IMR-90 (cell line): ENCODE results near the gene LIAS. TPM values are rescaled to one million over a fixed set of nuclear protein-coding genes. Genes with fewer than 3 reads are reported as not detected.
"Not testable (repeated sequence)": the region's sequence is repeated elsewhere in the genome, so short reads cannot be mapped to it uniquely, and the experiment has no call there.

Experiments
- ATAC-seq: fragments of 200-7000 bp; cut with Tn5 transposase; 2 replicates; pipeline ENCODE4 v1.9.1; 2020; ENCODE audit warnings: low read depth, mild to moderate bottlenecking, moderate library complexity
- BruUV-seq: library from RNA; stranded (reverse); fragments of 400-500 nt; replicated peaks from 2 replicates; lab custom pipeline; 2021; lab: Mats Ljungman, UMichigan
- CTCF ChIA-PET: fragments of 300-600 bp; formaldehyde crosslinking; extraction: SDS; loops from one replicate; lab custom pipeline; 2021; ENCODE audit warnings: antibody characterized with exemption; lab: Yijun Ruan, JAX
- POLR2A ChIA-PET: fragments of 300-600 bp; sonication (Branson Sonifier 250); formaldehyde crosslinking; loops from one replicate; lab custom pipeline; 2022; ENCODE audit warnings: antibody characterized with exemption; ENCODE audit not compliant: unreplicated experiment; lab: Charles Lee
- DNase-seq: peaks from one replicate; pipeline ENCODE4 v3.0.0; 2013
- H2AFZ ChIP-seq: replicated peaks from 2 replicates; pipeline ENCODE3; 2013; ENCODE audit warnings: low read length, mild to moderate bottlenecking; ENCODE audit not compliant: poor library complexity
- H2AK5ac ChIP-seq: 2 replicates; pipeline ENCODE4 v1.6.1; 2013; ENCODE audit warnings: low read depth, low read length, inconsistent platforms
- H2AK9ac ChIP-seq: replicated peaks from 2 replicates; pipeline ENCODE3; 2013; ENCODE audit warnings: mild to moderate bottlenecking, low read depth, low read length, moderate library complexity; ENCODE audit not compliant: poor library complexity
- H2BK120ac ChIP-seq: 2 replicates; pipeline ENCODE4 v1.6.1; 2013; ENCODE audit warnings: low read depth, low read length, inconsistent platforms
- H2BK15ac ChIP-seq: 3 replicates; pipeline ENCODE4 v1.6.1; 2013; ENCODE audit warnings: low read depth, low read length, inconsistent platforms
- H2BK20ac ChIP-seq: 2 replicates; pipeline ENCODE4 v1.6.1; 2013; ENCODE audit warnings: low read depth, mild to moderate bottlenecking, inconsistent platforms, low read length, moderate library complexity
- H2BK5ac ChIP-seq: 2 replicates; pipeline ENCODE4 v1.6.1; 2013; ENCODE audit warnings: mild to moderate bottlenecking, low read depth, low read length, inconsistent platforms; ENCODE audit not compliant: poor library complexity, severe bottlenecking
- H3K14ac ChIP-seq: replicated peaks from 2 replicates; pipeline ENCODE4 v1.6.1; 2013; ENCODE audit warnings: low read depth, low read length, inconsistent platforms
- H3K18ac ChIP-seq: 2 replicates; pipeline ENCODE4 v1.6.1; 2013; ENCODE audit warnings: low read depth, low read length, control low read depth
- H3K23ac ChIP-seq: 2 replicates; pipeline ENCODE4 v1.6.1; 2013; ENCODE audit warnings: low read depth, low read length, inconsistent platforms
- H3K27ac ChIP-seq: 2 replicates; pipeline ENCODE4 v1.5.1; 2013; ENCODE audit warnings: mild to moderate bottlenecking, control low read depth, low read length; ENCODE audit not compliant: insufficient read depth
- H3K27me3 ChIP-seq: 2 replicates; pipeline ENCODE4 v1.6.1; 2013; ENCODE audit warnings: low read length; ENCODE audit not compliant: control insufficient read depth, insufficient read depth
- H3K36me3 ChIP-seq: 2 replicates; pipeline ENCODE4 v1.6.1; 2013; ENCODE audit warnings: low read length, mixed read lengths; ENCODE audit not compliant: control insufficient read depth, insufficient read depth
- H3K4ac ChIP-seq: 2 replicates; pipeline ENCODE4 v1.6.1; 2013; ENCODE audit warnings: low read depth, low read length, inconsistent platforms
- H3K4me1 ChIP-seq: 2 replicates; pipeline ENCODE4 v1.6.1; 2013; ENCODE audit warnings: low read length, mixed read lengths; ENCODE audit not compliant: control insufficient read depth, insufficient read depth
- H3K4me2 ChIP-seq: 2 replicates; pipeline ENCODE4 v1.6.1; 2013; ENCODE audit warnings: low read depth, mild to moderate bottlenecking, control low read depth, low read length, moderate library complexity
- H3K4me3 ChIP-seq: 2 replicates; pipeline ENCODE4 v1.5.1; 2013; ENCODE audit warnings: low read depth, mild to moderate bottlenecking, control low read depth, low read length, moderate library complexity; ENCODE audit not compliant: insufficient read depth
- H3K56ac ChIP-seq: 2 replicates; pipeline ENCODE4 v1.6.1; 2013; ENCODE audit warnings: low read length, inconsistent platforms; ENCODE audit not compliant: insufficient read depth; ENCODE audit errors: extremely low read depth
- H3K79me1 ChIP-seq, 2 experiments: 2 replicates each; pipeline ENCODE4 v1.6.1; 2013; ENCODE audit warnings: low read length in 2 of 2, inconsistent platforms in 1 of 2, low read depth in 1 of 2
- H3K9ac ChIP-seq: 2 replicates; pipeline ENCODE4 v1.6.1; 2013; ENCODE audit warnings: low read depth, low read length, control low read depth
- H3K9me1 ChIP-seq: 2 replicates; pipeline ENCODE4 v1.6.1; 2013; ENCODE audit warnings: low read length, inconsistent platforms; ENCODE audit not compliant: insufficient read depth
- H3K9me3 ChIP-seq: 2 replicates; pipeline ENCODE4 v1.6.1; 2013; ENCODE audit warnings: low read length; ENCODE audit not compliant: control insufficient read depth, insufficient read depth
- H4K20me1 ChIP-seq: 2 replicates; pipeline ENCODE4 v1.6.1; 2013; ENCODE audit warnings: low read length, inconsistent platforms; ENCODE audit not compliant: insufficient read depth
- H4K5ac ChIP-seq: 2 replicates; pipeline ENCODE4 v1.6.1; 2013; ENCODE audit warnings: mild to moderate bottlenecking, low read depth, low read length, control low read depth
- H4K8ac ChIP-seq, 2 experiments: 2 replicates each; pipeline ENCODE4 v1.6.1; 2013; ENCODE audit warnings: low read depth in 2 of 2, low read length in 2 of 2, control low read depth in 1 of 2, inconsistent platforms in 1 of 2
- H4K91ac ChIP-seq: 2 replicates; pipeline ENCODE4 v1.6.1; 2013; ENCODE audit warnings: low read depth, low read length, inconsistent platforms; ENCODE audit not compliant: insufficient read depth
- BHLHE40 ChIP-seq: fragments of 150-350 bp; IDR thresholded peaks from 2 replicates; pipeline ENCODE4 v1.6.1; 2016; ENCODE audit warnings: mild to moderate bottlenecking, low read depth, low read length
- CHD1 ChIP-seq: IDR thresholded peaks from 2 replicates; pipeline ENCODE4 v1.6.1; 2012; ENCODE audit warnings: low read depth, low read length, improper control_type of control experiment
- MAFK ChIP-seq: IDR thresholded peaks from 2 replicates; pipeline ENCODE4 v1.6.1; 2012; ENCODE audit warnings: low read depth, low read length, improper control_type of control experiment
- RAD21 ChIP-seq: IDR thresholded peaks from 2 replicates; pipeline ENCODE4 v1.6.1; 2012; ENCODE audit warnings: low read length, improper control_type of control experiment
- RCOR1 ChIP-seq: IDR thresholded peaks from 2 replicates; pipeline ENCODE4 v1.6.1; 2012; ENCODE audit warnings: mild to moderate bottlenecking, low read length, improper control_type of control experiment; ENCODE audit not compliant: insufficient replicate concordance
- RFX5 ChIP-seq: IDR thresholded peaks from 2 replicates; pipeline ENCODE4 v1.8.0; 2012; ENCODE audit warnings: low read depth, mild to moderate bottlenecking, low read length, moderate library complexity
- SMC3 ChIP-seq: fragments of 150-350 bp; IDR thresholded peaks from 2 replicates; pipeline ENCODE4 v1.6.1; 2016; ENCODE audit warnings: low read depth, mild to moderate bottlenecking, antibody characterized with exemption, low read length, moderate library complexity
- WGBS, 2 experiments: methylation state at CpG; one replicate each; pipeline versions ENCODE4 v1.1.5 to v1.1.7; 2013; ENCODE audit warnings: missing lambda C conversion rate in 2 of 2; ENCODE audit not compliant: insufficient read length in 1 of 2; ENCODE audit errors: extremely low coverage in 2 of 2; 5-methylcytosine and 5-hydroxymethylcytosine counted together
- dilution Hi-C: fragments of 300-500 bp; cut with HindIII; formaldehyde crosslinking; loops from one replicate; pipeline ENCODE4 v1.14.3; 2018; ENCODE audit warnings: low sequenced_read_pairs; ENCODE audit not compliant: unreplicated experiment
- in situ Hi-C: fragments of 300-500 bp; cut with MboI; formaldehyde crosslinking; loops from 3 replicates; pipeline ENCODE4 v1.14.3; 2019; ENCODE audit warnings: low sequenced_read_pairs, inconsistent platforms, mixed read lengths
- intact Hi-C: fragments of 100-400 bp; cut with micrococcal nuclease; formaldehyde crosslinking; loops from 2 replicates; pipeline ENCODE4 v1.10.0; 2022
- polyA plus RNA-seq, 3 experiments: library from polyadenylated mRNA; depleted of rRNA; stranded (reverse); fragments of >200 nt; gene quantifications; 2 replicates each; pipeline ENCODE4 v1.2.3, GENCODE V29; 2012; ENCODE audit warnings: low replicate concordance in 1 of 3
- total RNA-seq: library from RNA; depleted of rRNA; stranded (reverse); fragments of >200 nt; gene quantifications from 2 replicates; pipeline ENCODE4 v1.2.3, GENCODE V29; 2012
- TF ChIP-seq, protein P1 (sequence below): conservative IDR thresholded peaks from 2 replicates; pipeline ENCODE4 v1.5.1; 2012; ENCODE audit warnings: mild to moderate bottlenecking, low read depth, low read length, improper control_type of control experiment

LIAS gene
- total and polyA plus RNA-seq, 2 of the 4 experiments (the other 2 are of a cell fraction): 3.2 to 7.8 TPM

DNA sequence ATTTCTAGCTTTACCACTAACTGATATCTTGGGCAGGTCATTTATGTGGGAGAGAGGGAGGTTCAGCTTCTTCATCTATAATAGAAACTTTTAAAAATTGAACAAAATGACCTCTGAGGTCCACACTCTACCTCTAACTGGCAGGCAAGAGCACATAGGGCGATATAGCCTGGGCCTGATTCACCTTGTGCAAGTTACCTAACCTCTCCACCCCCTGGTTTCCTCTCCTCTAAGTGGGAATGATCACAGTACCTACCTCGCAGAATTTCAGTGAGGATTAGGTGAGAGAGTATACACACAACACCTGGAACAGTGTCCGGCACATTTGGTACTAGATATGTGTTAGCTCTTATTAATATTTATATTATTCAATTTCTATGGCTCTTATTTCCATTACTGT, 36.6 kb upstream of the LIAS start:
- Histone ChIP-seq H3K79me1 (no peaks in the 10 kb centered on the region), H3K9ac (no peak overlapping the region), H3K27me3 (peaks cover 1% of the 10 kb centered on the region), H3K4me2 (no peak overlapping the region), H3K9me1 (no peaks in the 10 kb centered on the region), H3K4ac (no peak overlapping the region), H3K27ac (no peak overlapping the region), H2AK5ac (no peak overlapping the region), H3K23ac (no peak overlapping the region), H4K91ac (no peak overlapping the region), H4K20me1 (no peaks in the 10 kb centered on the region), H3K18ac (no peak overlapping the region), H3K14ac (no peak overlapping the region), H2BK15ac (no peak overlapping the region), H3K4me3 (no peak overlapping the region), H2AFZ (no peak overlapping the region), H2BK5ac (no peak overlapping the region), H3K56ac (no peak overlapping the region), H2AK9ac (no peak overlapping the region), H3K9me3 (no peaks in the 10 kb centered on the region), H2BK20ac (no peak overlapping the region), H3K36me3 (no peaks in the 10 kb centered on the region), H4K8ac (no peak overlapping the region), H4K5ac (no peak overlapping the region), H2BK120ac (no peak overlapping the region), H3K4me1 (no peaks in the 10 kb centered on the region)
- in situ Hi-C loops: no loop called here
- BruUV-seq: no TSS peak
- CTCF ChIA-PET: no interaction called here
- dilution Hi-C loops: no loop called here
- no CpG with 5 or more reads among the region's 3 CpGs for WGBS, 2 experiments
- ATAC-seq (no peak), DNase-seq (no peak)
- POLR2A ChIA-PET: no interaction called here
- no peak for TF ChIP-seq MAFK
- no peak for TF ChIP-seq CHD1
- TF ChIP-seq RCOR1: no peak
- no peak for TF ChIP-seq BHLHE40
- TF ChIP-seq, protein P1, sequence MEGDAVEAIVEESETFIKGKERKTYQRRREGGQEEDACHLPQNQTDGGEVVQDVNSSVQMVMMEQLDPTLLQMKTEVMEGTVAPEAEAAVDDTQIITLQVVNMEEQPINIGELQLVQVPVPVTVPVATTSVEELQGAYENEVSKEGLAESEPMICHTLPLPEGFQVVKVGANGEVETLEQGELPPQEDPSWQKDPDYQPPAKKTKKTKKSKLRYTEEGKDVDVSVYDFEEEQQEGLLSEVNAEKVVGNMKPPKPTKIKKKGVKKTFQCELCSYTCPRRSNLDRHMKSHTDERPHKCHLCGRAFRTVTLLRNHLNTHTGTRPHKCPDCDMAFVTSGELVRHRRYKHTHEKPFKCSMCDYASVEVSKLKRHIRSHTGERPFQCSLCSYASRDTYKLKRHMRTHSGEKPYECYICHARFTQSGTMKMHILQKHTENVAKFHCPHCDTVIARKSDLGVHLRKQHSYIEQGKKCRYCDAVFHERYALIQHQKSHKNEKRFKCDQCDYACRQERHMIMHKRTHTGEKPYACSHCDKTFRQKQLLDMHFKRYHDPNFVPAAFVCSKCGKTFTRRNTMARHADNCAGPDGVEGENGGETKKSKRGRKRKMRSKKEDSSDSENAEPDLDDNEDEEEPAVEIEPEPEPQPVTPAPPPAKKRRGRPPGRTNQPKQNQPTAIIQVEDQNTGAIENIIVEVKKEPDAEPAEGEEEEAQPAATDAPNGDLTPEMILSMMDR: no peak
- no peak for TF ChIP-seq RAD21
- no peak for TF ChIP-seq RFX5
- no peak for TF ChIP-seq SMC3
- intact Hi-C loops: no loop called here

DNA sequence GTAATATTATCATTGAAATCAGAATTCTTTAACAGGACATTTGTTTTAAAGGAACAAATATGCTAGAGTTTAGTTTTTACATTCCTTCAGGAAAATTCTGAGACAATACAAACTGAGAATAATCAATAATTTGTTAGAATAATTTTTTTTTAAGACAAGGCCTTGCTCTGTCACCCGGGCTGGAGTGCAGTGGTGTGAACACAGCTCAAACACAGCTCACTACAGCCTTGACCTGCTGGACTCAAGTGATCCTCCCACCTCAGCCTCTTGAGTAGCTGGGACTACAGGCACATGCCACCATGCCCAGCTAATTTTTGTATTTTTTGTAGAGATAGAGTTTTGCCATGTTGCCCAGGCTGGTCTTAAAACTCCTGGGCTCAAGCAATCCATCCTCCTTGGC, 33.6 kb upstream of the LIAS start:
- H4K8ac ChIP-seq, H3K18ac ChIP-seq, CTCF ChIA-PET, in situ Hi-C loops, H3K27ac ChIP-seq, H2BK15ac ChIP-seq, POLR2A ChIA-PET, H3K27me3 ChIP-seq, H3K4me2 ChIP-seq, H3K23ac ChIP-seq, H2AFZ ChIP-seq, H2BK5ac ChIP-seq, H3K9me3 ChIP-seq, H3K79me1 ChIP-seq, H3K9me1 ChIP-seq, H2AK9ac ChIP-seq, intact Hi-C loops, H2BK20ac ChIP-seq, DNase-seq, dilution Hi-C loops, H2BK120ac ChIP-seq, BruUV-seq, H4K91ac ChIP-seq, H3K36me3 ChIP-seq, H4K20me1 ChIP-seq, H2AK5ac ChIP-seq, H3K9ac ChIP-seq, H3K4me3 ChIP-seq, H3K56ac ChIP-seq, H4K5ac ChIP-seq, ATAC-seq, H3K4me1 ChIP-seq, H3K14ac ChIP-seq, H3K4ac ChIP-seq: not testable (repeated sequence)
- WGBS, 2 experiments: no CpG with 5 or more reads among the region's 1 CpG
